DMS114 treated with DMSO at 0.1 percent for 48 hours (cell line): ENCODE results near the gene CHMP2A.

Source experiments
- DNase-seq: peaks from one replicate; lab custom pipeline; 2025; ENCODE audit not compliant: unreplicated experiment; lab: John Stamatoyannopoulos, UW

The CHMP2A gene

DNA sequence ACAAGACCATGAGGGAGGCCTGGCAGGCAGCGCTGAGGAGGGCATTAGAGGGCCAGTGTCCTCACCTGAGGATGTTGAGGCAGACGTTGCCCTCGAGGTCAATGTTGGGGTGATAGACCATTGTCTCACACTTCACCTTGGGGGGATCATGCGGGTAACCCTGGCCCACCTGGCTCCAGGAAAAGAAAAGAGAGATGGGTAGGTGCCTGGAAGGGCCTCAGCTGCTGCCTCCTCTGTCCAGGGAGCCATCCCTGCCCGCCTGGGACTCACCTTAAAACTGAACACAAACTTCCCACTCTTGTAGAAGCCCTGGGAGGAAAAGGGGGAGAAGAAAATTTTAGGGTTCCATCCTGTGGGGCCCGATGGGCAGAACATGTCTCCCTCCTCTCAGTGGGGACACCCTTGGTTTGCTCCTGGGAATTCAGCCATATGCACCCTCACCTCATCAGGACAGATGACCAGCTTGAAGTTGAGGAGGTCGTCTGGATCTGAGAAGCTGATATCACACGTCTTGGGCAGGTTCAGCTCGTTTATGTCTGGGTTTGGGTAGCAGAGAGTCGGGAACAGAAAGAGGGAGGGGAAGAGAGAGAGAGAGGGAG lies 1.8 kb upstream of the CHMP2A start:
- no peak for DNase-seq

DNA sequence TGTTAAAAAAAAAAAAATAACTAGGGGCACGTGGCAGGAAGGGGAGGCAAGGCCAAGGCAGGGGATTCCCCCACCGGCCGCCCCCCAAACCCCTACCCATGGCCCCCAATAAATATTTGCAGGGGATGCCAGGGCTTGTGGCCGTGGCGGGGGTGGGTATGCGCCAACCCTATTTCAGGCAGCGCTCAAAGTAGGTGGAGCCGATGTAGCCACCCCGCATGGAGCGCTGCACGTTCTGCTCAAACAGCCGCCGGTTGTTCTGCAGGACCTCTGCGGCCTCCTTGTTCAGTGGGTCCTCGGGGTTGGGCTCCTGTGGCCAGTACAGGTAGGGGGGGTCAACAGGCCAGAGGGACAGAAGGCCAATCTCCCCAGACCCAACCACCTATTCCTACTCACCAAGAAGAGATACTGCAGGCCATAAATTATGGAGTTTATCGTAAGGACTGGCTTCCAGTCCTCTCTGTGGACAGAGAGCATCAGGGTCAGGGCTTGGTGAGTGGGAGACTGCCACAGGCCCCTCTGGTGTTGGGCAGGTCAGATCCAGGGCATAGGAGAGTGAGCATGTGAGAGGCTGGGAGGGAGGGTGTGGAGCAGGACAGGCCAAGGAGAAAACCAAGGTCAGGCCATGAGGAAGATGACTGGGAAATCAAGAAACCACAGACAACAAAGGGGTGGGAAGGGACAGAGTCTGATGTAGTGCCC lies 1.2 kb upstream of the CHMP2A start:
- no peak for DNase-seq

DNA sequence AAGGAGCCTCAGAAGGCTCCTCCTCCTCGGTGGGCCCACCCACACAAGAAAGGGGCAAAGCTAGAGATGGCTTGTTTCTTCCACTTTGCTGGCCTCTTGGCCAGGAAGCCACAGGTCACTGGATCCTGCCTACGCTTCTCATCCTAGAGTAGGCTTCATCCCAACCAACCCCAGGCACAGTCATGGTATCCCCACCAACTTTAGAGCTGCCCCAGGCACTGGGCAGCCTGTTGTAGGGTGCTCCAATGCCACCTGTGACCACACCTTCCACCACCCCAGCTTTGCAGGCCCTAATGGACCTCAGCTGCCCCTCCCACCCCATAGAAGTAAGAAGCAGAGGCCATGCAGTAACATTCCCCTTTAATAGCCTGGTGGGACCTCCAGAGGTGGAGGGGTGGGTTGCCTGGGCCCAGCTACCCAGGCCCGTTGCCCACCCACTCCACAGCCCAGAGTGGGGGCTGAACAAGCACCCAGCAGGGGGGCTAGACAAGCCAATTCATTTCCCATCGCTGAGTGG lies 522 bp upstream of the CHMP2A start:
- DNase-seq: no peak

DNA sequence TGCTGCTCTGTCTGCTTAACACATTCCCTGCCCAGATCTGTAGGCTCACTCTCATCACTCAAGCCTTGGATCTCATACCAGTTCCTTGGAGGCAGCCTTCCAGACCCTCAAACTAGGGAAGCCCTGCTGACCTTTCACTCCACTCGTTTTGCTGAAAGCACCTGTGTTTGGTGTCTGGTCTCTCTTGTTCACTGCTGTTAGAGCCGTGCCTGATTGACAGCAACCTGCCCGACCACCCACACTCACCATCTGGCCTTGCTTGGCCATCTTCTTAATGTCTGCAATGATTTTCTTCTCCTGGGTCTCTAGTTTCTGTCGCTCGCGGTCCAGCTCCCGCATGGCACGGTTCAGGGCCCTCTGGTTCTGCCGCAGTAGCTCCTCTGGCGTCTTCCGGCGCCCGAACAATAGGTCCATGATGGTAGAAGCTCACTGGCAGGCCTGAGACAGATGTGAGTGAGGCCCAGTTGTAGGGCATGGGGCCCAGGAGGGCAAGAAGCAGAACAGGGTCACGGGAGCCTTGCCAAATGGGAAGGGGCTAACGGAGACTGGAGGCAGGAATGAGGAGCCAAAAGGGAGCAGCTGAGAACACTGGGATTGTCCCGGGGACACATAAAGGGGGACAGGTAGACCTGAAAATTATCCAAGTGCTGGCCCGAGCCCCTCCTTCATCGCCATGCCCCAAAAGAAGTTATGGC lies 959 bp downstream of the CHMP2A start:
- DNase-seq: no peak

DNA sequence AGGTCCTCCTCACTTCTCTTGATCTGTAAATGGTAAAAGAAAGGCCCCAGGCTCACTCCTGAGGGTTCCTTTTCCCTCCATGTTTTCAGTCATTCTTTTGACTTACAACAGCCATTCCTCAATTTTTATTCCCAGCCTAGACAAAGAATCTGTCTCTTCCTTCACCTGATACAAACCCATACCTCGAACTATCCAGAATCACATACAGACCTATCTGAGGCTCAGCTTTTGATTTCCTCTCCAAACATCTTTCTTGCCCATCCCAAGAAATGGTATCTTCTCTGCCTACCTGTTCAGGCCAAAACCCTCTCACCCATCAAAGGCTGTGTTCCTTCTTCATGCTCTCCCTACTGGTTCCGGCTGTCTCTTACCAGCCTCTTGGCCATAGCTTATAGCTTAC lies 2.2 kb downstream of the CHMP2A start:
- no peak for DNase-seq

DNA sequence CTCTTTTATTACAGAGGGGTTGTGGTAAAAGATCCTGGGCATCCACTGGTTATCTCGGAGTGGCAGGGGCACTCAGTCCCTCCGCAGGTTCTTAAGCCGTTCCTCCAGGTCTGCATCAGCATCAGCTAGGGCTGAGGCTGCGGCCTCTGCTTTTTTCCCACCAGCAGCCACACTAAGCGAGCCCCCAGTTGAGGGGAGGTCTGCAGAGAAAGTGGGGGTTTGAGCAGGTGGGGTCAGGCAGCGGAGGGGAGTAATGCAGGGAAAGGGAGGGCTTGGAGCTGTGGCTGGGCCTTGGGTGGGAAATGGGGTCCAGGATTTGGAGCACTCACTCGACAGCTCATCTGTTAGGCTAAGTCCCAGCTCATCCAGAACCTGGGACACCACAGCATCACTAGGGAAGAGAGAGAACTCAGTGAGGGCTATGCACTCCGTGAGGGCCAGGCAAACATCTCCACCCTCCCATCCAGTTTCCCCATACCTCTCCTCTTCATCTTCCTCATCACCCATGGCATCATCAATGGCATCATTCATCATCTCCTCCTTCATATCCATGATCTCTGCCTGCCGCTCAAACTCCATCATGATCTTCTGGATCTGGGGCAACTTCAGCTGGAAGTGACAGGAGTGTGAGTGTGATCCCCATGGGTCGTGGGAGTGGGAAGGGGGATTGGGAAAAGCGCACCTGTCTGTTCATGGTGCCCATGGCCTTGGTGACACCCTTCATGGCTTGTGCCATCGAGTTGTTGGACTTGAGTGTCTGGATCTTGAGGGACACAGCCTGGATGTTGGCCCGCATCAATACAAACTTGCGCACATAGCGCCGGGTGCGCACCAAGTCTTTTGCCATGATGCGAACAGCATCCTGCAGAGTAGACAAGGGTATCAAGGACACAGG lies 3.1 kb downstream of the CHMP2A start:
- DNase-seq: no peak

DNA sequence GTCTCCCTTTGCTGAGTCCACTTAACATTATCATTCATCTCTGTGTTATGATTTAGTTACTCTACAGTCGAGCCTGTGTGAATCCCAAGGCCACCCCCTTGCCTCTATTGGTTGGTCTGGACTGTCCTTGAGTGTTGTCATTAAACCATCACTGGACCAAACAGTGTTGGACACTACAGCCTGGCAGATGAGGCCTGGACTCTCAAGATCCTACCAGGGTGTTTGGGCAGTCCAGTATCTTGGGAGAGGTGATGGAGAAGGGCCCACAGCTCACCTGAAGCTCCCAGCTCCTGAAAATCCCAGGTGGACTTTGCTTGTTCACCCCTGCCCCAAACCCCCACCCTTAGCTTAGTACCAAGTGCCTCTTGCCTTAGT lies 3.8 kb downstream of the CHMP2A start:
- DNase-seq: no peak

DNA sequence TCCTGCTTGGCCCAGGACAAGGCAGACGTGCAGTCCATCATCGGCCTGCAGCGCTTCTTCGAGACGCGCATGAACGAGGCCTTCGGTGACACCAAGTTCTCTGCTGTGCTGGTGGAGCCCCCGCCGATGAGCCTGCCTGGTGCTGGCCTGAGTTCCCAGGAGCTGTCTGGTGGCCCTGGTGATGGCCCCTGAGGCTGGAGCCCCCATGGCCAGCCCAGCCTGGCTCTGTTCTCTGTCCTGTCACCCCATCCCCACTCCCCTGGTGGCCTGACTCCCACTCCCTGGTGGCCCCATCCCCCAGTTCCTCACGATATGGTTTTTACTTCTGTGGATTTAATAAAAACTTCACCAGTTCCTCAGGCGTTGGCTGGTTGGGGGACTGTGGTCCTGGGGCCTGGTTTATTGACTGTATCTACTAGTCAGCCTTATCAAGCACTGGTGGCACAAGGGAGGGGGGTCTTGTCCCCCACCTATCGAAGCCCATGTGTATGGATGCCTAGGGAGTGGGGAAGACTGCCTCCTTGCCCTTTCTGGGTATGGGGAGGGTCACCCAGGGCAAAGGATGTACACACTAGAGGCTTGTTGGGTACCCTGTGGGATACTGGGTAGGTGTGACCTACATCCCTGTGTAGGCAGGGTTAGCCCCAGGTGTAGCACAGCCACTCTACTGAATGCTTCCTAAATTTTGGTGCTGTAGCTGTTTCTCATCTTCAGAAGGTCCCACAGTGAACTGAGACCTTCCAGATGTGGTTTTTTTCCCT lies 4.4 kb downstream of the CHMP2A start:
- no peak for DNase-seq

DNA sequence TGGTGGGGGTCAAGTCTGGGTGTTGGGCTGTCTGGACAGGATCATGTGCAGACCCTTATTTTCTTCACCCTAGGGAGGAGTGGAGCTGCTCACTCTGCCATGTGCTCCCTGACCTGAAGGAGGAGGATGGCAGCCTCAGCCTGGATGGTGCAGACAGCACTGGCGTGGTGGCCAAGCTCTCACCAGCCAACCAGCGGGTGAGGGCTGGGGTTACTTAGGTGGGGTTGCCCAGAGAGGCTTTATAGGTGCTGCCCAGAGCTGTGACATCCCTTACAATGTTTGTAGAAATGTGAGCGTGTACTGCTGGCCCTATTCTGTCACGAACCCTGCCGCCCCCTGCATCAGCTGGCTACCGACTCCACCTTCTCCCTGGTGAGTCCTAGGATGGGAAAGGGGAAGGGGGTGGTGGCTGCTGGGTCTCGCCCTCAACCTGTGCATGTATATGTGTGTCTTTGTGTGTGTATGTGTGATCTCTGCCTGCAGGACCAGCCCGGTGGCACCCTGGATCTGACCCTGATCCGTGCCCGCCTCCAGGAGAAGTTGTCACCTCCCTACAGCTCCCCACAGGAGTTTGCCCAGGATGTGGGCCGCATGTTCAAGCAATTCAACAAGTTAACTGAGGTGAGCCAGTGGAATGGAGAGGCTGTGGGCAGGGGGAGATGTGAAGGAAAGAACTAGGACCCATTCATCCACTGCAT lies 5.1 kb downstream of the CHMP2A start:
- no peak for DNase-seq

DNA sequence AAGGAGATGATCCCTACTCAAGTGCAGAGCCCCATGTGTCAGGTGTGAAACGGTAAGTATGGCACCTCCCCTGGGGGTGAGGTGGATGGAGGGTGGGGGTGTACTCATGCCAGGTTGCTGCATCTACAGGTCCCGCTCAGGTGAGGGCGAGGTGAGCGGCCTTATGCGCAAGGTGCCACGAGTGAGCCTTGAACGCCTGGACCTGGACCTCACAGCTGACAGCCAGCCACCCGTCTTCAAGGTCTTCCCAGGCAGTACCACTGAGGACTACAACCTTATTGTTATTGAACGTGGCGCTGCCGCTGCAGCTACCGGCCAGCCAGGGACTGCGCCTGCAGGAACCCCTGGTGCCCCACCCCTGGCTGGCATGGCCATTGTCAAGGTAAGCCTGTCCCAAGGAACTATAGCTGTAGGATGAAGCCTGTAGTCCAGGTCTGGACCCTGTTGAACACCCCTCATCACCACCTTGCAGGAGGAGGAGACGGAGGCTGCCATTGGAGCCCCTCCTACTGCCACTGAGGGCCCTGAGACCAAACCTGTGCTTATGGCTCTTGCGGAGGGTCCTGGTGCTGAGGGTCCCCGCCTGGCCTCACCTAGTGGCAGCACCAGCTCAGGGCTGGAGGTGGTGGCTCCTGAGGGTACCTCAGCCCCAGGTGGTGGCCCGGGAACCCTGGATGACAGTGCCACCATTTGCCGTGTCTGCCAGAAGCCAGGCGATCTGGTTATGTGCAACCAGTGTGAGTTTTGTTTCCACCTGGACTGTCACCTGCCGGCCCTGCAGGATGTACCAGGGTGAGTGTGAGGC lies 5.8 kb downstream of the CHMP2A start:
- DNase-seq: no peak

DNA sequence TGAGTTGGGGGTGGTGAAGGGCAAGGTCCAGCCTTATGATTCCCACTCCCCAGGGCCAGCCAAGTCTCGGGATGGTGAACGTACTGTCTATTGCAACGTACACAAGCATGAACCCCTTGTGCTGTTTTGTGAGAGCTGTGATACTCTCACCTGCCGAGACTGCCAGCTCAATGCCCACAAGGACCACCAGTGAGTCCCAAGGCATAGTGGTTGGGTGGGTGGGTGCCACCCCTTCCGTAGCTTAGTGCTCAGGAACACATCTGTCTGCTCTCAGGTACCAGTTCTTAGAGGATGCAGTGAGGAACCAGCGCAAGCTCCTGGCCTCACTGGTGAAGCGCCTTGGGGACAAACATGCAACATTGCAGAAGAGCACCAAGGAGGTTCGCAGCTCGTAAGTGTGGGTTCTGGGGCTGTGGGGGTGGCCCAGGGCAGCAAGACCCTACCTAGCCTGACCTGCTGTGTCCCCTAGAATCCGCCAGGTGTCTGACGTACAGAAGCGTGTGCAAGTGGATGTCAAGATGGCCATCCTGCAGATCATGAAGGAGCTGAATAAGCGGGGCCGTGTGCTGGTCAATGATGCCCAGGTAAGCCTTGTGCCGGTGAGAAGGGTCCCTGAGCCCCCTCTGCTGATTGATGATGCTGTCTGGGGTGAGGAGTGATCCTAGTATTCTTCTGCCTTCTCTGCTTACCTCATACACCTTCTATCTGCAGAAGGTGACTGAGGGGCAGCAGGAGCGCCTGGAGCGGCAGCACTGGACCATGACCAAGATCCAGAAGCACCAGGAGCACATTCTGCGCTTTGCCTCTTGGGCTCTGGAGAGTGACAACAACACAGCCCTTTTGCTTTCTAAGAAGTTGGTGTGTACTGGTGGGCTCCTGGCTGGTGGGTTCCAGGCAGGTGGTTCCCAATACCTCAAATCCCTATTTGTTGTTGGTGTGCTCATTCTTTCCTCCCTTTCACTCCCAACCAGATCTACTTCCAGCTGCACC lies 7.3 kb downstream of the CHMP2A start:
- no peak for DNase-seq

DNA sequence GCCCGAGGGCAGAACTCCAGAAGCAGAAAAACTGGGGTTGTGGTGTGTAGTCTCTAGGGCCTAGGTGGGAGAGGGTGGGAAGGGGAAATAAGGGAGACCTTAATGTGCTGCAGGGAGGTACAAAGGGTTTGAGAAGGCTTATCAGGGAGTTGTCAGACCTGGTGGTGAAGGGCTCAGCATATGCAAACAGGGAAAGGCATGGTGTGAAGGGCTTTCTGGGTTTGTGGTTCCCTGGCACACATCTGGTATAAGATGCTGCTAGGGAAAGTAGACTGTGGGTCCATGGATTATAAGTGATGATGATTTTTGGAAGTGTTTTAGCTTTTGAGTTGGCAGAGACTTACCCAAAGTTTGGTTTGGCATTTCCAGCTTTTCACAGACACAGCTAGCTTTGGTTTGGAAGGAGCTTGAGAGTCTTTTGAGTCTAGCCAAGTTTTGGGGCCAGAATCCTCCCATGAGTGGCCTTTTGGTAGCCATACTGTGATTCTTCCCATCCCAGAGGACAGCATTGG lies 8.8 kb downstream of the CHMP2A start:
- no peak for DNase-seq

DNA sequence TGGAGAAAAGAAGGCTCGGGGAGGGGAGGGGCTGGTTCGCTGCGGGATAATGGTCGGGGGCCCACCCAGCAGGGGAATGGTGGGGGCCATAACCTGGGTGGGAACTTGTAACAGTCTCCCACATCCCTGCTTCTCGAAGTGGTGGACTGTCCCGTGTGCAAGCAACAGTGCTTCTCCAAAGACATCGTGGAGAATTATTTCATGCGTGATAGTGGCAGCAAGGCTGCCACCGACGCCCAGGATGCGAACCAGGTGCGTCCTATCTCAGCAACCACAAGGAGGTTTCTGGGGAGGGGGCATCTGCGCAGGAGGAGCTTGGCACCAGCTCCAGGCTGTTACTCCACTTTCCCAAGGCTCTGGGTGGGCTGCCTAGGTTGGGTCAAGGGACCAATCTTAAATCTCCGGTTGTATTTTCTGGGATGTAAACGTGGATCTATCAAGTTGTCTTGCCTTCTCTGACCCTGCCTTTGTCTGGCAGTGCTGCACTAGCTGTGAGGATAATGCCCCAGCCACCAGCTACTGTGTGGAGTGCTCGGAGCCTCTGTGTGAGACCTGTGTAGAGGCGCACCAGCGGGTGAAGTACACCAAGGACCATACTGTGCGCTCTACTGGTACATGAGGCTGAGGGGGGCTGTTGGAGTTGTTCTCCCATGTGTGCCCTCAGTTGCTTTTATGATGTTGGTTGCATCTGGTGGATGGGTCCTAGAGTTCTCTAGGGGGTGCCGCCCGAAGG lies 9.5 kb downstream of the CHMP2A start:
- DNase-seq: no peak

DNA sequence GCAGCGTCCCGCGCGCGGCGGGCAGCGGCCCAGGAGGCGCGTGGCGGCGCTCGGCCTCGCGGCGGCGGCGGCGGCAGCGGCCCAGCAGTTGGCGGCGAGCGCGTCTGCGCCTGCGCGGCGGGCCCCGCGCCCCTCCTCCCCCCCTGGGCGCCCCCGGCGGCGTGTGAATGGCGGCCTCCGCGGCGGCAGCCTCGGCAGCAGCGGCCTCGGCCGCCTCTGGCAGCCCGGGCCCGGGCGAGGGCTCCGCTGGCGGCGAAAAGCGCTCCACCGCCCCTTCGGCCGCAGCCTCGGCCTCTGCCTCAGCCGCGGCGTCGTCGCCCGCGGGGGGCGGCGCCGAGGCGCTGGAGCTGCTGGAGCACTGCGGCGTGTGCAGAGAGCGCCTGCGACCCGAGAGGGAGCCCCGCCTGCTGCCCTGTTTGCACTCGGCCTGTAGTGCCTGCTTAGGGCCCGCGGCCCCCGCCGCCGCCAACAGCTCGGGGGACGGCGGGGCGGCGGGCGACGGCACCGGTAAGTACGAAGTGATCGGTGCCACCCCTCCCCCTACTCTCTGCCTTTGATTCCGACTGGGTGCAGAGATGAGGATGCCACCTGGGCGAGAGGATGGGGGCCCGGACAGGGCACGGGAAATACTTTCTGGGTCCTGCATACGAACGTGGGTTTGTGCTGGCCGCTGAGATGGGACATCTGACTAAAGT lies 10.2 kb downstream of the CHMP2A start:
- no peak for DNase-seq

DNA sequence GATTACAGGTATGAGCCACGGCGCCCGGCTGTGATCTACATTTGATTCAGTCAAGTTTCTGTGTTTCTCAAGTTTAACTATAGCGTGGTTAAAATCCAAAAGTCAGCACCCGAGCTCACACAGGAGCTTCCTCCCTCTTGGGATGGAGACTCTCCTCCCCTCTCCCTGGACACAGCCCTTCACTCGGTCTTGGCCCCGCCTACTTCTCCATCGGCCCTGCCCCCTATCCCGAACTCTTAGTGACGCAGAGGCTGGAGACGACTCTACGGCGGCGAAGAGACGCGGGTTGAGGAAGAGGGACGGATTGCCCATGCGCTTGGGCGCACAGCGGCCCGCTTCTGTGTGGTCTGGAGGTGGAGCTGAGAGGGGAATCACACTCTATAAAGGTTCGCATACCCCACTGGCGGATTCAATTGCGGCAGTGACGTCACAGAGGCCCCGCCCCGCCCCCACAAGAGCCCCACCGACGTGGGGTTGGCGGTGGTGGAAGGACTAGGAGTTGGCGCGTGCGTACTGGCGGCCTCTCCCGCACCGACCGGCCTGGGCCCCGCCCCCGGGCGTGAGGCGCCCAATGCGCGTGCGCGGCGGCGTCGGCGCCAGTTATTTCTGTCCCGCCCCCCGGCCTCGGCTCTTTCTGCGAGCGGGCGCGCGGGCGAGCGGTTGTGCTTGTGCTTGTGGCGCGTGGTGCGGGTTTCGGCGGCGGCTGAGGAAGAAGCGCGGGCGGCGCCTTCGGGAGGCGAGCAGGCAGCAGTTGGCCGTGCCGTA lies 10.9 kb downstream of the CHMP2A start, which contains the start of gene TRIM28:
TRIM28 (plus strand) TSS at position 239 of the 765 bp plus-strand sequence. CDS start 694 bp downstream, outside the sequence.
- no peak for DNase-seq
